ENCODE measurements around the gene AOAH.

DNA sequence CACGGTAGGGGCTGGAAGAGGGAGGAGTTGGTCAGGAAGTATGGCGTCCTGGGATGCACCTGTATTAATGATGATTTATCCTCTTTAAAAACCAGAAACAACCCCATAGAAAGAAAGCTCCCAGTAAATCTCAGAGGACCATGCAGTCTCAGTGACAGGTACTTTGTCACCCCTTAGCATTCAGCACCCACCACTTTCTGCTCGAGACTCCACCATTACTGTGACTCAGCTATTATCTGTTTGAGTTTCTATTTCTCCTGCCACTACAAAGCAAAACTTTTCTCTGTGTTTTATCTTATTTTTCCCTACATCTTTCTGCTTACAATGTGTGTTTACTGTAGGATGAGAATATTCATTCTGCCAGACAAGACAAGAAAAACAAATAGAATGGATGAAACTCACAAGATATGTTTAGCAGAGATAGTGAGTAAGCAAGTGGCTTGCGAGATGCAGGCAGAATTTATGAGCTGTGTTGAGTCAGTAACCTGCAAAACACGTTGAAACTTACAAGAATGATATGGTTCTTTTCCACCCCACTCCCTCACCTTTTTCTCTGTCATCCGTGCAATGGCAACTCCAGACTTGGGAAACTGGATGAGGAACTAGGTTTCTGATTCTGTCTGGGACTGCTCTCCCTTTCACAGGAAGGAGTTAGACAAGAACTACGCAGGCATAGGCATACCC, 127.1 kb downstream of the AOAH start:
- TF ChIP-seq EZH2 (IDR thresholded peaks at IDR 0.05; ENCODE audit: borderline replicate concordance, low read depth, low read length, severe bottlenecking) = no peak
- TF ChIP-seq, protein P1, sequence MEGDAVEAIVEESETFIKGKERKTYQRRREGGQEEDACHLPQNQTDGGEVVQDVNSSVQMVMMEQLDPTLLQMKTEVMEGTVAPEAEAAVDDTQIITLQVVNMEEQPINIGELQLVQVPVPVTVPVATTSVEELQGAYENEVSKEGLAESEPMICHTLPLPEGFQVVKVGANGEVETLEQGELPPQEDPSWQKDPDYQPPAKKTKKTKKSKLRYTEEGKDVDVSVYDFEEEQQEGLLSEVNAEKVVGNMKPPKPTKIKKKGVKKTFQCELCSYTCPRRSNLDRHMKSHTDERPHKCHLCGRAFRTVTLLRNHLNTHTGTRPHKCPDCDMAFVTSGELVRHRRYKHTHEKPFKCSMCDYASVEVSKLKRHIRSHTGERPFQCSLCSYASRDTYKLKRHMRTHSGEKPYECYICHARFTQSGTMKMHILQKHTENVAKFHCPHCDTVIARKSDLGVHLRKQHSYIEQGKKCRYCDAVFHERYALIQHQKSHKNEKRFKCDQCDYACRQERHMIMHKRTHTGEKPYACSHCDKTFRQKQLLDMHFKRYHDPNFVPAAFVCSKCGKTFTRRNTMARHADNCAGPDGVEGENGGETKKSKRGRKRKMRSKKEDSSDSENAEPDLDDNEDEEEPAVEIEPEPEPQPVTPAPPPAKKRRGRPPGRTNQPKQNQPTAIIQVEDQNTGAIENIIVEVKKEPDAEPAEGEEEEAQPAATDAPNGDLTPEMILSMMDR (IDR thresholded peaks at IDR 0.05; ENCODE audit: borderline replicate concordance, extremely low read depth, low read length, poor library complexity, severe bottlenecking) = no peak

Measured in DND-41 (cell line).